GM12878 (cell line): Measurements from ENCODE around the gene HDAC8.

Experiments
- CTCF ChIP-seq, 3 experiments: IDR thresholded peaks in 2 of 3; conservative IDR thresholded peaks in 1 of 3; 2 replicates each; pipeline ENCODE4 v1.5.1; 2011; ENCODE audit warnings: low read depth in 3 of 3, low read length in 3 of 3, mild to moderate bottlenecking in 3 of 3, control low read depth in 2 of 3, moderate library complexity in 2 of 3, inconsistent platforms in 1 of 3, mixed read lengths in 1 of 3; ENCODE audit not compliant: control insufficient read depth in 2 of 3, insufficient read depth in 1 of 3; ENCODE audit errors: extremely low read depth in 1 of 3
- EZH2 ChIP-seq: IDR thresholded peaks from 2 replicates; pipeline ENCODE4 v1.6.1; 2012; ENCODE audit warnings: low read depth, mild to moderate bottlenecking, control low read depth, inconsistent platforms, low read length, borderline replicate concordance; ENCODE audit not compliant: control insufficient read depth

GRCh38 chrX:72478853-72479252, 93.8 kb downstream of the HDAC8 start:
- no peak for TF ChIP-seq EZH2
- no peak for TF ChIP-seq CTCF (IDR thresholded peaks at IDR 0.05 in 2 of 3, conservative IDR thresholded peaks at IDR 0.05 in 1 of 3; ENCODE audit: control insufficient read depth in 2 of 3, extremely low read depth in 1 of 3, insufficient read depth in 1 of 3, low read depth in 3 of 3, low read length in 3 of 3)
